T follicular helper cell (primary cell): ENCODE measurements around the gene ELMO1.
A peak's percentile ranks its signal among the peaks of the same experiment; 100 is the strongest.

Source experiments
- DNase-seq: peaks from one replicate; pipeline ENCODE4 v3.0.0-alpha.2; 2020; ENCODE audit warnings: low read depth
- total RNA-seq, 2 experiments: gene quantifications; one replicate each; lab custom pipeline; 2026; lab: John Stamatoyannopoulos, UW

ELMO1 gene
- total RNA-seq = 114 to 178 reads per million in 2 experiments

- peak; percentile 68 for DNase-seq
Measured at GRCh38 chr7:37448636-37449361, at the start of gene ELMO1. ELMO1 (minus strand) TSS chr7:37448864; CDS start chr7:37342690, 106,174 bp downstream.

GRCh38 chr7:37497576-37497975, 48.9 kb upstream of the ELMO1 start:
- no peak for DNase-seq

GRCh38 chr7:37495574-37496184, 47.0 kb upstream of the ELMO1 start:
- no peak for DNase-seq

- no peak for DNase-seq
Measured at GRCh38 chr7:37494926-37495325, 46.3 kb upstream of the ELMO1 start.

- DNase-seq = no peak
Measured at GRCh38 chr7:37493810-37494209, 45.1 kb upstream of the ELMO1 start.

GRCh38 chr7:37493123-37493522, 44.5 kb upstream of the ELMO1 start:
- no peak for DNase-seq

- DNase-seq = no peak
Measured at GRCh38 chr7:37491919-37492694, 43.4 kb upstream of the ELMO1 start.

- no peak for DNase-seq
Measured at GRCh38 chr7:37489703-37490102, 41.0 kb upstream of the ELMO1 start.

GRCh38 chr7:37488163-37488764, 39.6 kb upstream of the ELMO1 start:
- DNase-seq = no peak

- no peak for DNase-seq
Measured at GRCh38 chr7:37484426-37485073, 35.9 kb upstream of the ELMO1 start.

GRCh38 chr7:37483627-37484026, 35.0 kb upstream of the ELMO1 start:
- no peak for DNase-seq

GRCh38 chr7:37482953-37483352, 34.3 kb upstream of the ELMO1 start:
- DNase-seq = no peak

GRCh38 chr7:37482505-37482904, 33.8 kb upstream of the ELMO1 start:
- no peak for DNase-seq

- DNase-seq = no peak
Measured at GRCh38 chr7:37481722-37482288, 33.1 kb upstream of the ELMO1 start.

GRCh38 chr7:37481154-37481553, 32.5 kb upstream of the ELMO1 start:
- no peak for DNase-seq

GRCh38 chr7:37480041-37481031, 31.7 kb upstream of the ELMO1 start:
- no peak for DNase-seq

GRCh38 chr7:37476881-37477450, 28.3 kb upstream of the ELMO1 start:
- DNase-seq = no peak

- no peak for DNase-seq
Measured at GRCh38 chr7:37476428-37476827, 27.8 kb upstream of the ELMO1 start.

- no peak for DNase-seq
Measured at GRCh38 chr7:37475646-37476045, 27.0 kb upstream of the ELMO1 start.

- DNase-seq = no peak
Measured at GRCh38 chr7:37471619-37472018, 23.0 kb upstream of the ELMO1 start.
